Transverse colon (tissue), 4 donors: ENCODE results near the gene CWC27. TPM values are rescaled to one million over a fixed set of nuclear protein-coding genes. Genes with fewer than 3 reads are reported as not detected.

Experiments used
- DNase-seq: peaks from one replicate; pipeline ENCODE4 v3.0.0-alpha.2; 2019
- H3K27ac ChIP-seq, 4 donors: fragments of 200-600 bp; sonication (generic); 2 replicates each; pipeline ENCODE4 v1.5.1; 2016 to 2018; ENCODE audit warnings: inconsistent platforms in 4 of 4
- H3K27me3 ChIP-seq: fragments of 200-600 bp; sonication (generic); 2 replicates; pipeline ENCODE4 v1.5.1; 2017; ENCODE audit warnings: inconsistent platforms
- H3K36me3 ChIP-seq, 4 donors: fragments of 200-600 bp; sonication (generic); 2 replicates each; pipeline ENCODE4 v1.5.1; 2017 to 2019; ENCODE audit warnings: inconsistent platforms in 4 of 4
- H3K4me1 ChIP-seq, 4 donors: fragments of 200-600 bp; sonication (generic); 2 replicates each; pipeline ENCODE4 v1.5.1; 2017 to 2020; ENCODE audit warnings: inconsistent platforms in 4 of 4
- H3K4me3 ChIP-seq, 4 donors: fragments of 200-600 bp; sonication (generic); 1 replicate in 1 of 4; 2 replicates in 3 of 4; pipeline versions ENCODE4 v1.5.1 to v1.6.1; 2017 to 2019; ENCODE audit warnings: inconsistent platforms in 4 of 4
- H3K9me3 ChIP-seq, 2 donors: fragments of 200-600 bp; sonication (generic); 2 replicates each; pipeline ENCODE4 v1.5.1; 2017 to 2019; ENCODE audit warnings: inconsistent platforms in 2 of 2
- EP300 ChIP-seq: sonication (generic); formaldehyde crosslinking; IDR thresholded peaks from one replicate; pipeline ENCODE4 v1.6.1; 2017; ENCODE audit warnings: antibody characterized with exemption, low read depth
- POLR2A ChIP-seq: fragments of 450-650 bp; IDR thresholded peaks from one replicate; pipeline ENCODE4 v1.6.1; 2016; ENCODE audit warnings: antibody characterized with exemption, mild to moderate bottlenecking, moderate library complexity
- POLR2AphosphoS5 ChIP-seq, 3 donors: sonication (generic); formaldehyde crosslinking; IDR thresholded peaks; one replicate each; pipeline ENCODE4 v1.6.1; 2016; ENCODE audit warnings: antibody characterized with exemption in 3 of 3
- WGBS, 2 donors: methylation state at CpG; one replicate each; pipeline ENCODE4 v1.1.5; 2018; ENCODE audit warnings: low coverage in 1 of 2; 5-methylcytosine and 5-hydroxymethylcytosine counted together
- in situ Hi-C, 4 donors: fragments of 200-750 bp; cut with MboI; loops; one replicate each; pipeline versions ENCODE4 v1.15.0 to v1.15.1; 2017; ENCODE audit warnings: low sequenced_read_pairs in 3 of 4, low pct_ligation_motif_present in 1 of 4, low pct_unique_long_range_greater_than_20kb in 1 of 4
- intact Hi-C: fragments of 100-400 bp; cut with DNase I; formaldehyde crosslinking; loops from one replicate; pipeline ENCODE4 v1.15.1; 2023; ENCODE audit warnings: low total_unique reads
- total RNA-seq, 4 donors: library from RNA; depleted of rRNA; stranded (reverse); fragments of >200 nt; gene quantifications; one replicate each; pipeline ENCODE4 v1.1.0, GENCODE V29; 2016
- TF ChIP-seq, protein P1 (sequence below), 5 experiments: fragments of 200-600 bp in 3 of 5; fragments of 450-650 bp in 2 of 5; sonication (generic) in 3 of 5; IDR thresholded peaks; 1 replicate in 2 of 5; 2 replicates in 3 of 5; pipeline ENCODE4 v1.5.1; 2016 to 2017; ENCODE audit warnings: antibody characterized with exemption in 5 of 5, inconsistent platforms in 3 of 5, mild to moderate bottlenecking in 2 of 5, moderate library complexity in 1 of 5

CWC27 gene
- total RNA-seq, 4 donors from 2014 or later: 9.6 to 36.2 (median 15.6) TPM; not detected in 1

- Histone ChIP-seq H3K36me3 (no peaks in the 10 kb centered on the region), H3K27ac (no peak overlapping the region), H3K4me1 (peaks cover 0 to 6% (median 0%) of the 10 kb centered on the region in 4 donors), H3K9me3 (no peaks in the 10 kb centered on the region), H3K4me3 (no peak overlapping the region), H3K27me3 (no peaks in the 10 kb centered on the region)
- no peak for TF ChIP-seq EP300
- TF ChIP-seq POLR2A: no peak
- TF ChIP-seq, protein P1, sequence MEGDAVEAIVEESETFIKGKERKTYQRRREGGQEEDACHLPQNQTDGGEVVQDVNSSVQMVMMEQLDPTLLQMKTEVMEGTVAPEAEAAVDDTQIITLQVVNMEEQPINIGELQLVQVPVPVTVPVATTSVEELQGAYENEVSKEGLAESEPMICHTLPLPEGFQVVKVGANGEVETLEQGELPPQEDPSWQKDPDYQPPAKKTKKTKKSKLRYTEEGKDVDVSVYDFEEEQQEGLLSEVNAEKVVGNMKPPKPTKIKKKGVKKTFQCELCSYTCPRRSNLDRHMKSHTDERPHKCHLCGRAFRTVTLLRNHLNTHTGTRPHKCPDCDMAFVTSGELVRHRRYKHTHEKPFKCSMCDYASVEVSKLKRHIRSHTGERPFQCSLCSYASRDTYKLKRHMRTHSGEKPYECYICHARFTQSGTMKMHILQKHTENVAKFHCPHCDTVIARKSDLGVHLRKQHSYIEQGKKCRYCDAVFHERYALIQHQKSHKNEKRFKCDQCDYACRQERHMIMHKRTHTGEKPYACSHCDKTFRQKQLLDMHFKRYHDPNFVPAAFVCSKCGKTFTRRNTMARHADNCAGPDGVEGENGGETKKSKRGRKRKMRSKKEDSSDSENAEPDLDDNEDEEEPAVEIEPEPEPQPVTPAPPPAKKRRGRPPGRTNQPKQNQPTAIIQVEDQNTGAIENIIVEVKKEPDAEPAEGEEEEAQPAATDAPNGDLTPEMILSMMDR (IDR thresholded peaks at IDR 0.05): no peak
- no peak for TF ChIP-seq POLR2AphosphoS5 (IDR thresholded peaks at IDR 0.05)
- intact Hi-C loops: no loop called here
- no peak for DNase-seq
- in situ Hi-C loops: no loop called here
- 81 to 100% methylated on average over 2 of the region's 2 CpGs for WGBS, 2 donors
Observed at GRCh38 chr5:64834037-64834436, 65.3 kb downstream of the CWC27 start.

GRCh38 chr5:64834611-64835010 is 65.9 kb downstream of the CWC27 start:
- in situ Hi-C loops: no loop called here
- no peak for TF ChIP-seq POLR2A
- TF ChIP-seq POLR2AphosphoS5 (IDR thresholded peaks at IDR 0.05): no peak
- TF ChIP-seq, protein P1 (IDR thresholded peaks at IDR 0.05): no peak
- TF ChIP-seq EP300: no peak
- DNase-seq: no peak

GRCh38 chr5:64835266-64835665 is 66.5 kb downstream of the CWC27 start:
- 95 to 100% methylated on average over 1 of the region's 1 CpG for WGBS, 2 donors
- peaks cover 0 to 6% (median 0%) of the 10 kb centered on the region in 4 donors for H3K4me1 ChIP-seq
- intact Hi-C loops: no loop called here
- TF ChIP-seq POLR2A (no peak), POLR2AphosphoS5 (IDR thresholded peaks at IDR 0.05) (no peak), EP300 (no peak)
- TF ChIP-seq, protein P1 (IDR thresholded peaks at IDR 0.05): no peak
- in situ Hi-C loops: no loop called here
- no peaks in the 10 kb centered on the region for H3K36me3 ChIP-seq
- no peak for DNase-seq
- H3K4me3 ChIP-seq: no peak overlapping the region
- H3K27ac ChIP-seq: no peak overlapping the region
- no peaks in the 10 kb centered on the region for H3K27me3 ChIP-seq
- no peaks in the 10 kb centered on the region for H3K9me3 ChIP-seq

More at GRCh38 chr5:64834611-64835010, 65.9 kb downstream of the CWC27 start:
- intact Hi-C loops: no loop called here
- Histone ChIP-seq H3K9me3 (no peaks in the 10 kb centered on the region), H3K4me1 (peaks cover 0 to 6% (median 0%) of the 10 kb centered on the region in 4 donors), H3K27me3 (no peaks in the 10 kb centered on the region), H3K36me3 (no peaks in the 10 kb centered on the region), H3K4me3 (no peak overlapping the region), H3K27ac (no peak overlapping the region)
- 60 to 92% methylated on average over 1 of the region's 1 CpG for WGBS, 2 donors

DNA sequence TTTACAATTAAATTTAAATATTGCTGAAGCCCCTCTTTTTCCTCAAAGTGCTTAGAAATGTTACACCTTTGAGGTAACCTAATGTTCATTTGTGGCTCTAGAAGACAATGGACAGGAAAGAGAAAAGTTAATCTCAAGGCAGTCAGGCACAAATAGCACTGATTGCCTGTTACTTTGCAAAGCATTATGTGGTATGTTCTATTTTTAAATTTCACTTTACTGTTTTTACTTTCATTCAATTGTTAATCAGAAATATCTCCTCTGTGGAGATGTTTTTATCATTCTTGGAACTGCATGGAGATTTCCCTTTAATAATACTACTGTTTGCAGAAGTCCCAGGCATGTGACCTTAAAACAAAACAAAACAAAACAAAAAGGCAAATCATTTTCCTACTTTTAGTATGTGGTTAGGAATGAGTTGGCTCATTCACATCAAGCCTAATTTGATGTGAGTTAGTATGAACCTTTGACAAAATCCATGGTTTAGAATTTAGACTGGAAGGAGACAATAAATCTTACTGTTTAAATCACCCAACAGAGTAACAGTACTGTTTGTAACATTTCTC is 67.5 kb downstream of the CWC27 start:
- Histone ChIP-seq H3K9me3 (no peaks in the 10 kb centered on the region), H3K27me3 (no peaks in the 10 kb centered on the region), H3K36me3 (no peaks in the 10 kb centered on the region), H3K27ac (peak overlapping the region in 1 of 4 donors; percentile 22), H3K4me3 (no peak overlapping the region), H3K4me1 (peaks cover 0 to 6% (median 0%) of the 10 kb centered on the region in 4 donors)
- in situ Hi-C loops: no loop called here
- DNase-seq: no peak
- intact Hi-C loops: no loop called here
- TF ChIP-seq, protein P1 (IDR thresholded peaks at IDR 0.05): no peak
- TF ChIP-seq POLR2A (no peak), EP300 (no peak), POLR2AphosphoS5 (IDR thresholded peaks at IDR 0.05) (no peak)
